ENCODE data around the gene TMEM107.

DNA sequence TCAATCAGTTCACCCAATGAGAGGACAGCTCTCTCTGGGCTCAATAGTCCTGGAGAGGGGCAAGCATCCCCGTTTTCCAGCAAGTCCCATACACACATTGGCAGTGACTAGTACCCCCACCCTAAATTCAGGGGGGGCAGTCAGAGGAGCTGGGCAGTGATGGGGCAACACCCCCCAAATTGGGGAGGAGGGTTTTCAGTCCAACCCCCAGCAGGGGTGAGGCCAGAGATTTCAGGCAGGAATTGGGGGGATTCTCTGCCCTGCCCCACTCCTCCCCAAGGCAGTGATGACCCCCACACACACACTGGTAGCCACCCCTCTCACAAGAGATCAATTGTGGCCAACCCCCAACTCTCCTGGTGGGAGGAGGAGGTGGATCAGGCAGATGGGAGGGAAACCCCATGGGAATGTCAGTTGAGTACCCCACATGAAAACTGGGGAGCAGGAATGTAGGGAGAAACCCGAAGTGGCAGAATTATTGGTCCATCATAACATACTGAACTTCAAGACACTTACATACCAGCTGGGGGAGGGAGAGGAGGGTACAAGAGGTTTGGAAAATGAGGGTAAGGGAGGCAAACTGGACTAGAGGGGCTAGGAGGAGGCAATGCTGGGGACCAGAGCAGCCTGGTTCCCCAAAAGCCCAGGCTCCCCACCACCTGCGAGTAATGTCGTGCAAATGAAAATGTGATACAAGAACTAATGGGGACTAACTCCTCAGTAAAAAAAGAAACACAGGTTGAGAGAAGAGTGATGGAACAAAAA is 16.5 kb downstream of the TMEM107 start:
- TF ChIP-seq, protein P1, sequence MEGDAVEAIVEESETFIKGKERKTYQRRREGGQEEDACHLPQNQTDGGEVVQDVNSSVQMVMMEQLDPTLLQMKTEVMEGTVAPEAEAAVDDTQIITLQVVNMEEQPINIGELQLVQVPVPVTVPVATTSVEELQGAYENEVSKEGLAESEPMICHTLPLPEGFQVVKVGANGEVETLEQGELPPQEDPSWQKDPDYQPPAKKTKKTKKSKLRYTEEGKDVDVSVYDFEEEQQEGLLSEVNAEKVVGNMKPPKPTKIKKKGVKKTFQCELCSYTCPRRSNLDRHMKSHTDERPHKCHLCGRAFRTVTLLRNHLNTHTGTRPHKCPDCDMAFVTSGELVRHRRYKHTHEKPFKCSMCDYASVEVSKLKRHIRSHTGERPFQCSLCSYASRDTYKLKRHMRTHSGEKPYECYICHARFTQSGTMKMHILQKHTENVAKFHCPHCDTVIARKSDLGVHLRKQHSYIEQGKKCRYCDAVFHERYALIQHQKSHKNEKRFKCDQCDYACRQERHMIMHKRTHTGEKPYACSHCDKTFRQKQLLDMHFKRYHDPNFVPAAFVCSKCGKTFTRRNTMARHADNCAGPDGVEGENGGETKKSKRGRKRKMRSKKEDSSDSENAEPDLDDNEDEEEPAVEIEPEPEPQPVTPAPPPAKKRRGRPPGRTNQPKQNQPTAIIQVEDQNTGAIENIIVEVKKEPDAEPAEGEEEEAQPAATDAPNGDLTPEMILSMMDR (IDR thresholded peaks at IDR 0.05; ENCODE audit: insufficient read depth, low read length, poor library complexity, severe bottlenecking) = no peak
- no peak for TF ChIP-seq EZH2phosphoT487 (conservative IDR thresholded peaks at IDR 0.05; ENCODE audit: low read length)
